ENCODE measurements around the gene MRPL51.
"Not testable (repeated sequence)": the region's sequence is repeated elsewhere in the genome, so short reads cannot be mapped to it uniquely, and the experiment has no call there.

MRPL51 gene

GRCh38 chr12:6539707-6540134 lies 46.7 kb upstream of the MRPL51 start:
- Histone ChIP-seq H4K20me1 (ENCODE audit: insufficient read depth) (peaks cover 18% of the 10 kb centered on the region; the same call in 1 of the 2 replicates), H3K9ac (no peak overlapping the region), H3K4me1 (ENCODE audit: low read depth, poor library complexity, severe bottlenecking) (peaks cover 10% of the 10 kb centered on the region), H3K4me2 (no peak overlapping the region), H3K79me2 (ENCODE audit: insufficient read depth, low read depth) (peaks cover 27% of the 10 kb centered on the region), H2AFZ (ENCODE audit: low read depth) (no peak overlapping the region), H3K36me3 (ENCODE audit: insufficient read depth) (peaks cover 9% of the 10 kb centered on the region; the same call in 1 of the 2 replicates), H3K27ac (no peak overlapping the region), H3K27me3 (ENCODE audit: insufficient read depth, low read depth) (no peaks in the 10 kb centered on the region), H3K4me3 (IDR thresholded peaks at IDR 0.05; ENCODE audit: insufficient read depth, low read depth, low read length) (no peak overlapping the region)
- TF ChIP-seq CTCF (conservative IDR thresholded peaks at IDR 0.05; ENCODE audit: low read depth, low read length): no peak

GRCh38 chr12:6539314-6539682 lies 46.2 kb upstream of the MRPL51 start:
- no peak overlapping the region for H3K4me3 ChIP-seq (IDR thresholded peaks at IDR 0.05; ENCODE audit: insufficient read depth, low read depth, low read length)
- peaks cover 18% of the 10 kb centered on the region; the same call in 1 of the 2 replicates for H4K20me1 ChIP-seq (ENCODE audit: insufficient read depth)
- peaks cover 10% of the 10 kb centered on the region for H3K4me1 ChIP-seq (ENCODE audit: low read depth, poor library complexity, severe bottlenecking)
- H3K4me2 ChIP-seq: no peak overlapping the region
- H3K9ac ChIP-seq: no peak overlapping the region
- no peak overlapping the region for H2AFZ ChIP-seq (ENCODE audit: low read depth)
- no peaks in the 10 kb centered on the region for H3K27me3 ChIP-seq (ENCODE audit: insufficient read depth, low read depth)
- peaks cover 31% of the 10 kb centered on the region for H3K79me2 ChIP-seq (ENCODE audit: insufficient read depth, low read depth)
- H3K27ac ChIP-seq: no peak overlapping the region; the same call in 1 of the 2 replicates
- peaks cover 9% of the 10 kb centered on the region; the same call in 1 of the 2 replicates for H3K36me3 ChIP-seq (ENCODE audit: insufficient read depth)
- TF ChIP-seq CTCF (conservative IDR thresholded peaks at IDR 0.05; ENCODE audit: low read depth, low read length): no peak

- Histone ChIP-seq H3K27me3 (ENCODE audit: insufficient read depth, low read depth) (no peaks in the 10 kb centered on the region), H3K27ac (peak overlapping the region; percentile 18; the same call in 1 of the 2 replicates), H3K9ac (no peak overlapping the region; the same call in 1 of the 2 replicates), H3K4me1 (ENCODE audit: low read depth, poor library complexity, severe bottlenecking) (peaks cover 10% of the 10 kb centered on the region), H3K4me2 (no peak overlapping the region), H3K36me3 (ENCODE audit: insufficient read depth) (peaks cover 9% of the 10 kb centered on the region; the same call in 1 of the 2 replicates), H4K20me1 (ENCODE audit: insufficient read depth) (peaks cover 18% of the 10 kb centered on the region; the same call in 1 of the 2 replicates), H2AFZ (ENCODE audit: low read depth) (no peak overlapping the region), H3K79me2 (ENCODE audit: insufficient read depth, low read depth) (peaks cover 34% of the 10 kb centered on the region), H3K4me3 (IDR thresholded peaks at IDR 0.05; ENCODE audit: insufficient read depth, low read depth, low read length) (no peak overlapping the region)
- no peak for TF ChIP-seq CTCF (conservative IDR thresholded peaks at IDR 0.05; ENCODE audit: low read depth, low read length)
These were observed 45.6 kb upstream of the MRPL51 start for GRCh38 chr12:6538420-6539313.

GRCh38 chr12:6537580-6538419 lies 44.7 kb upstream of the MRPL51 start:
- H3K4me3 ChIP-seq (IDR thresholded peaks at IDR 0.05; ENCODE audit: insufficient read depth, low read depth, low read length); H3K4me2 ChIP-seq; H2AFZ ChIP-seq (ENCODE audit: low read depth); H3K36me3 ChIP-seq (ENCODE audit: insufficient read depth); H3K27me3 ChIP-seq (ENCODE audit: insufficient read depth, low read depth); H3K9ac ChIP-seq: not testable (repeated sequence)
- Histone ChIP-seq H3K4me1 (ENCODE audit: low read depth, poor library complexity, severe bottlenecking) (peaks cover 10% of the 10 kb centered on the region), H4K20me1 (ENCODE audit: insufficient read depth) (peaks cover 18% of the 10 kb centered on the region; the same call in 1 of the 2 replicates), H3K79me2 (ENCODE audit: insufficient read depth, low read depth) (peaks cover 34% of the 10 kb centered on the region), H3K27ac (peak overlapping the region; percentile 99)
- peak; percentile 81 for TF ChIP-seq CTCF (conservative IDR thresholded peaks at IDR 0.05; ENCODE audit: low read depth, low read length)

All from KMS-11 (cell line).